ENCODE measurements around the gene SFTPD. TPM values are rescaled to one million over a fixed set of nuclear protein-coding genes. Genes with fewer than 3 reads are reported as not detected.

Gene SFTPD
- total and polyA plus RNA-seq, 10 donors = 0.15 to 0.33 (median 0.19) TPM; not detected in 7

DNA sequence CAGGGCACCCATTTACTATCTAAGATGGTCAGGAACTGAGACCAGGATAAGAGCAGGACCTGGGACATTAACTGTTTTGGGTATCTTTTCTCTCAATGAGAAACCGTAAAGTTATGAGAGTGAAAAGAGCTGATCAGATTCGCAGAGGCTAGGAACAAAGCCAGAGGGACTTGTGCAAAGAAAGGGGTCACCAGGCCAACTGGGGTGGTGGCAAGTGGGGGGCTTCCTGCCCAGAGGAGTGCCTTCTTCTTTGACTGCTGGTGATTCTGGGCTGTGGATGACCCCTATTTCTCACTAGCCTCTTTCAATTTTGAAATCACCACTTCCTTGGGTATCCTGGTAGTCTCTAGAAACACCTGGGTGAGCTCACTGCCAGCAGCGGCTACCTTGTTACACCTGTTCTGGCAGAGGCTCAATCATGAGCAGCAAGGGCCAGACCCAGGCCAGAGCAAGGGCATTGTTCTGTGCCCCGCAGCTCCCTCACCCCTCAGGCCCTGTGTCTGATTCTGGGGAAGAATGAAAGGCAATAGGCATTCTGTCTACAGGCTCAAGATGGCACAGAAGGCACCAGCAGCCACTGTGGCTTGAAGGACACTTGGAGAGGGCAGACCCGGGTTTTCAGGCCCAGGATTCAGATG lies 999 bp downstream of the SFTPD start:
- Histone ChIP-seq H3K9me3 (peaks cover 3 to 30% (median 26%) of the 10 kb centered on the region in 8 donors), H3K27ac (no peak overlapping the region), H3K4me3 (no peak overlapping the region), H3K36me3 (peaks cover 0 to 5% (median 0%) of the 10 kb centered on the region in 6 donors), H3K4me1 (no peaks in the 10 kb centered on the region), H3K27me3 (replicated peaks in 1 of 7) (peaks cover 0 to 7% (median 0%) of the 10 kb centered on the region in 7 donors)
- intact Hi-C loops (cut with DNase I; ENCODE audit: low total_unique reads) = no loop called here
- WGBS, 5 donors = 71 to 83% (median 74%) methylated on average over 5 of the region's 5 CpGs
- DNase-seq = no peak
- TF ChIP-seq POLR2A (IDR thresholded peaks at IDR 0.05) (no peak), POLR2AphosphoS5 (IDR thresholded peaks at IDR 0.05) (no peak)
- TF ChIP-seq, protein P1, sequence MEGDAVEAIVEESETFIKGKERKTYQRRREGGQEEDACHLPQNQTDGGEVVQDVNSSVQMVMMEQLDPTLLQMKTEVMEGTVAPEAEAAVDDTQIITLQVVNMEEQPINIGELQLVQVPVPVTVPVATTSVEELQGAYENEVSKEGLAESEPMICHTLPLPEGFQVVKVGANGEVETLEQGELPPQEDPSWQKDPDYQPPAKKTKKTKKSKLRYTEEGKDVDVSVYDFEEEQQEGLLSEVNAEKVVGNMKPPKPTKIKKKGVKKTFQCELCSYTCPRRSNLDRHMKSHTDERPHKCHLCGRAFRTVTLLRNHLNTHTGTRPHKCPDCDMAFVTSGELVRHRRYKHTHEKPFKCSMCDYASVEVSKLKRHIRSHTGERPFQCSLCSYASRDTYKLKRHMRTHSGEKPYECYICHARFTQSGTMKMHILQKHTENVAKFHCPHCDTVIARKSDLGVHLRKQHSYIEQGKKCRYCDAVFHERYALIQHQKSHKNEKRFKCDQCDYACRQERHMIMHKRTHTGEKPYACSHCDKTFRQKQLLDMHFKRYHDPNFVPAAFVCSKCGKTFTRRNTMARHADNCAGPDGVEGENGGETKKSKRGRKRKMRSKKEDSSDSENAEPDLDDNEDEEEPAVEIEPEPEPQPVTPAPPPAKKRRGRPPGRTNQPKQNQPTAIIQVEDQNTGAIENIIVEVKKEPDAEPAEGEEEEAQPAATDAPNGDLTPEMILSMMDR (IDR thresholded peaks at IDR 0.05 in 8 of 11, conservative IDR thresholded peaks at IDR 0.05 in 3 of 11) = no peak

DNA sequence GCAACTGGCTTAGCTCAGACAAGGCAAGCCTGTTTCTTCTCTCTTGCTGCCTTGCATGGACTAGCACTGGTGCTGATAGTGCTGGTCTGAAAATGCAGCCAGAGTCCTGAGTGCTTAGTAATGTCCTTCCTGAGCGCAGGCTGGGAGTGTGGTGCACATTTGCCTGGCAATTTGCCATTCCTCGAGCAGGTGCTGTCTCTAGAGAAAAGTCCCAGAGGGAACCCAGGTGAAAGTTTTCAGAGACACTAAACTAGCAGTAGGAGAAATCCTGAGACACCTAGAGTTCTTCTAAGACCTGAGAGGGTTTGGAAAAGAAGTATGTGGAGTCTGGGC lies 1.9 kb downstream of the SFTPD start:
- intact Hi-C loops (cut with DNase I; ENCODE audit: low total_unique reads) = no loop called here
- Histone ChIP-seq H3K4me3 (no peak overlapping the region), H3K4me1 (no peaks in the 10 kb centered on the region), H3K27me3 (replicated peaks in 1 of 7) (peaks cover 0 to 3% (median 0%) of the 10 kb centered on the region in 7 donors), H3K36me3 (no peaks in the 10 kb centered on the region), H3K27ac (no peak overlapping the region), H3K9me3 (peaks cover 3 to 21% (median 17%) of the 10 kb centered on the region in 8 donors)
- DNase-seq = no peak
- TF ChIP-seq POLR2AphosphoS5 (IDR thresholded peaks at IDR 0.05) (no peak), POLR2A (IDR thresholded peaks at IDR 0.05) (no peak)
- TF ChIP-seq, protein P1 (IDR thresholded peaks at IDR 0.05 in 8 of 11, conservative IDR thresholded peaks at IDR 0.05 in 3 of 11) = no peak
- 67 to 89% (median 72%) methylated on average over 2 of the region's 2 CpGs for WGBS, 5 donors

DNA sequence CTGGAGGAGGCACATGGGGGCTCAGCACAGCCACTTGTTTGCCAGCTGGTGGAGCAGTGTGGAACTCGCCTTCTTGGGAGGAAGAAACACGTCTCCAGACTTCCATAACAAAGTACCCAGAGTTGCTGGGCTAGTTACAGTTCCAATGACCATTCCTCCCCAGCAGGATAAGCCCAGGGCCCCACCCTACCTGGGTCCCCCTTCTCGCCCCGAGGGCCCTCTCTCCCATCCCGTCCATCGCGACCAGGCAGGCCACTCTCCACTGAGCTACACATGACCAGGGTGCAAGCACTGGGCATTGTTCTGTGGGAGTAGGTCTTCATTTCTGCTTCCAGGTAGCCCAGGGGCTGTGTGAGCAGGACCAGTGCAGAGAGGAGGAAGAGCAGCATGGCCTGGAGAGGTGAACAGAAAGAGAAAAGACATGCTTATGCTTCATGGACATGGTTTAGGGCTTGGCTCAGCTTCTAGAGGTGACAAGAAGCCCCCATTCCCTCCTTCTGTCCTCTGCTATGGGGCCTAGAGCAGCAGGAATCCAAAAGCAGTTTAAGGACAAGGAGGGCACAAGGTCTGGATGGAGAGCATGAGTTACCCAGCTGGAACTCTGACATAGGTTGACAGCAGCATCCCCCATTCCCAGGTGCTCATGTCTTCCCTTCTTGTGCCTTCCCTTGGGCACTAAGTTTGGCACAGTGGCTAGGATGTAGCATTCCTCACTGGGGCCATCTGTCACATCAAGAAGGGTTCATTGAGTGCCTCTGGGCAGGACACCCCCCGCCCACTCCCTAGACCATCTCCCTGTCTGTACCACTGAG lies 2.4 kb downstream of the SFTPD start:
- H3K9me3 ChIP-seq = peaks cover 3 to 15% (median 12%) of the 10 kb centered on the region in 8 donors
- H3K4me3 ChIP-seq = no peak overlapping the region
- no peak overlapping the region for H3K27ac ChIP-seq
- WGBS, 5 donors = 79 to 90% (median 85%) methylated on average over 8 of the region's 8 CpGs
- no peaks in the 10 kb centered on the region for H3K36me3 ChIP-seq
- intact Hi-C loops (cut with DNase I; ENCODE audit: low total_unique reads) = no loop called here
- no peaks in the 10 kb centered on the region for H3K4me1 ChIP-seq
- DNase-seq = no peak
- peaks cover 0 to 3% (median 0%) of the 10 kb centered on the region in 7 donors for H3K27me3 ChIP-seq (replicated peaks in 1 of 7)
- TF ChIP-seq POLR2AphosphoS5 (IDR thresholded peaks at IDR 0.05) (no peak), POLR2A (IDR thresholded peaks at IDR 0.05) (no peak)
- TF ChIP-seq, protein P1 (IDR thresholded peaks at IDR 0.05 in 8 of 11, conservative IDR thresholded peaks at IDR 0.05 in 3 of 11) = no peak

Measured in spleen (tissue), 11 donors.